ENCODE data around the gene MAGT1.

DNA sequence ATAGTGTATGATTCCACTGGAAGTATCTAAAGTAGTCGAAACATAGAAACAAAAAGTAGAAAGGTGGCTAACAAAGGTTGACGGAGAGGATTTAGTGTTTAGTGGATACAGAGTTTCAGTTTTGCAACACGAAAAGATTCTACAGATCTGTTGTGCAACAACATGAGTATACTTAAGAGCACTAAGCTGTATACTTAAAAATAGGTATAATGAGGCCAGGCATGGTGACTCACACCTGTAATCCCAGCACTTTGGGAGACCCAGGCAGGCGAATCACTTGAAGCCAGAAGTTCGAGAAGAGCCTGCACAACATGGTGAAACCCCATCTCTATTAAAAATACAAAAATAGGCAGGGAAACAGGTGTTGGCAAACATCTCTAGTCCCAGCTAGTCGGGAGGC lies 101.3 kb downstream of the MAGT1 start:
- TF ChIP-seq, protein P1, sequence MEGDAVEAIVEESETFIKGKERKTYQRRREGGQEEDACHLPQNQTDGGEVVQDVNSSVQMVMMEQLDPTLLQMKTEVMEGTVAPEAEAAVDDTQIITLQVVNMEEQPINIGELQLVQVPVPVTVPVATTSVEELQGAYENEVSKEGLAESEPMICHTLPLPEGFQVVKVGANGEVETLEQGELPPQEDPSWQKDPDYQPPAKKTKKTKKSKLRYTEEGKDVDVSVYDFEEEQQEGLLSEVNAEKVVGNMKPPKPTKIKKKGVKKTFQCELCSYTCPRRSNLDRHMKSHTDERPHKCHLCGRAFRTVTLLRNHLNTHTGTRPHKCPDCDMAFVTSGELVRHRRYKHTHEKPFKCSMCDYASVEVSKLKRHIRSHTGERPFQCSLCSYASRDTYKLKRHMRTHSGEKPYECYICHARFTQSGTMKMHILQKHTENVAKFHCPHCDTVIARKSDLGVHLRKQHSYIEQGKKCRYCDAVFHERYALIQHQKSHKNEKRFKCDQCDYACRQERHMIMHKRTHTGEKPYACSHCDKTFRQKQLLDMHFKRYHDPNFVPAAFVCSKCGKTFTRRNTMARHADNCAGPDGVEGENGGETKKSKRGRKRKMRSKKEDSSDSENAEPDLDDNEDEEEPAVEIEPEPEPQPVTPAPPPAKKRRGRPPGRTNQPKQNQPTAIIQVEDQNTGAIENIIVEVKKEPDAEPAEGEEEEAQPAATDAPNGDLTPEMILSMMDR (IDR thresholded peaks at IDR 0.05; ENCODE audit: low read depth, low read length), result no peak
- no peak for TF ChIP-seq EZH2phosphoT487 (IDR thresholded peaks at IDR 0.05; ENCODE audit: low read depth)
